H1 (cell line): ENCODE measurements around the gene BCAS3.

Experiments
- EP300 ChIP-seq, 2 experiments: IDR thresholded peaks; 1 replicate in 1 of 2; 2 replicates in 1 of 2; pipeline ENCODE4 v1.6.1; 2011 to 2012; ENCODE audit warnings: low read depth in 2 of 2, low read length in 2 of 2, mild to moderate bottlenecking in 2 of 2, borderline replicate concordance in 1 of 2, inconsistent platforms in 1 of 2, moderate library complexity in 1 of 2
- FOSL1 ChIP-seq: IDR thresholded peaks from 2 replicates; pipeline ENCODE4 v1.6.1; 2011; ENCODE audit warnings: mild to moderate bottlenecking, low read depth, low read length, moderate library complexity; ENCODE audit not compliant: insufficient read depth
- JUN ChIP-seq: IDR thresholded peaks from 2 replicates; pipeline ENCODE4 v1.6.1; 2011; ENCODE audit warnings: low read depth, mild to moderate bottlenecking, improper control_type of control experiment, low read length
- JUND ChIP-seq: IDR thresholded peaks from 2 replicates; pipeline ENCODE4 v1.6.1; 2011; ENCODE audit warnings: mild to moderate bottlenecking, improper control_type of control experiment, low read length
- MAFK ChIP-seq: IDR thresholded peaks from 2 replicates; pipeline ENCODE4 v1.6.1; 2012; ENCODE audit warnings: low read depth, mild to moderate bottlenecking, improper control_type of control experiment, low read length
- MAX ChIP-seq: IDR thresholded peaks from 2 replicates; pipeline ENCODE4 v1.6.1; 2012; ENCODE audit warnings: inconsistent platforms
- POLR2A ChIP-seq, 2 experiments: IDR thresholded peaks; 1 replicate in 1 of 2; 2 replicates in 1 of 2; pipeline ENCODE4 v1.6.1; 2011; ENCODE audit warnings: low read depth in 2 of 2, low read length in 2 of 2, mild to moderate bottlenecking in 2 of 2; ENCODE audit errors: control extremely low read depth in 1 of 2
- RAD21 ChIP-seq, 2 experiments: IDR thresholded peaks in 1 of 2; conservative IDR thresholded peaks in 1 of 2; 2 replicates each; pipeline ENCODE4 v1.6.1; 2011; ENCODE audit warnings: low read depth in 2 of 2, low read length in 2 of 2, improper control_type of control experiment in 1 of 2, inconsistent platforms in 1 of 2, mild to moderate bottlenecking in 1 of 2, moderate library complexity in 1 of 2
- TAF7 ChIP-seq: optimal IDR thresholded peaks from 2 replicates; pipeline ENCODE3; 2011; ENCODE audit warnings: low read depth, mild to moderate bottlenecking, inconsistent platforms, low read length, moderate library complexity, borderline replicate concordance
- TCF12 ChIP-seq: IDR thresholded peaks from 2 replicates; pipeline ENCODE4 v1.6.1; 2011; ENCODE audit warnings: low read depth, mild to moderate bottlenecking, low read length
- YY1 ChIP-seq: IDR thresholded peaks from 2 replicates; pipeline ENCODE4 v1.6.1; 2011; ENCODE audit warnings: low read depth, mild to moderate bottlenecking, low read length
- TF ChIP-seq, protein P1 (sequence below), 3 experiments: IDR thresholded peaks; 1 replicate in 2 of 3; 2 replicates in 1 of 3; pipeline versions ENCODE4 v1.5.1 to v1.6.1; 2011; ENCODE audit warnings: low read length in 3 of 3, mild to moderate bottlenecking in 3 of 3, inconsistent platforms in 2 of 3, low read depth in 1 of 3, moderate library complexity in 1 of 3; ENCODE audit not compliant: insufficient read depth in 1 of 3; ENCODE audit errors: control extremely low read depth in 1 of 3

GRCh38 chr17:61419496-61420046, 741.9 kb downstream of the BCAS3 start:
- TF ChIP-seq JUN, result no peak
- TF ChIP-seq TAF7, result no peak
- no peak for TF ChIP-seq YY1
- no peak for TF ChIP-seq RAD21 (IDR thresholded peaks at IDR 0.05 in 1 of 2, conservative IDR thresholded peaks at IDR 0.05 in 1 of 2; ENCODE audit: low read depth in 2 of 2, low read length in 2 of 2)
- TF ChIP-seq EP300 (IDR thresholded peaks at IDR 0.05; ENCODE audit: borderline replicate concordance in 1 of 2, low read depth in 2 of 2, low read length in 2 of 2), result no peak
- TF ChIP-seq, protein P1, sequence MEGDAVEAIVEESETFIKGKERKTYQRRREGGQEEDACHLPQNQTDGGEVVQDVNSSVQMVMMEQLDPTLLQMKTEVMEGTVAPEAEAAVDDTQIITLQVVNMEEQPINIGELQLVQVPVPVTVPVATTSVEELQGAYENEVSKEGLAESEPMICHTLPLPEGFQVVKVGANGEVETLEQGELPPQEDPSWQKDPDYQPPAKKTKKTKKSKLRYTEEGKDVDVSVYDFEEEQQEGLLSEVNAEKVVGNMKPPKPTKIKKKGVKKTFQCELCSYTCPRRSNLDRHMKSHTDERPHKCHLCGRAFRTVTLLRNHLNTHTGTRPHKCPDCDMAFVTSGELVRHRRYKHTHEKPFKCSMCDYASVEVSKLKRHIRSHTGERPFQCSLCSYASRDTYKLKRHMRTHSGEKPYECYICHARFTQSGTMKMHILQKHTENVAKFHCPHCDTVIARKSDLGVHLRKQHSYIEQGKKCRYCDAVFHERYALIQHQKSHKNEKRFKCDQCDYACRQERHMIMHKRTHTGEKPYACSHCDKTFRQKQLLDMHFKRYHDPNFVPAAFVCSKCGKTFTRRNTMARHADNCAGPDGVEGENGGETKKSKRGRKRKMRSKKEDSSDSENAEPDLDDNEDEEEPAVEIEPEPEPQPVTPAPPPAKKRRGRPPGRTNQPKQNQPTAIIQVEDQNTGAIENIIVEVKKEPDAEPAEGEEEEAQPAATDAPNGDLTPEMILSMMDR (IDR thresholded peaks at IDR 0.05; ENCODE audit: control extremely low read depth in 1 of 3, insufficient read depth in 1 of 3, low read depth in 1 of 3, low read length in 3 of 3), result no peak
- no peak for TF ChIP-seq POLR2A (IDR thresholded peaks at IDR 0.05; ENCODE audit: control extremely low read depth in 1 of 2, low read depth in 2 of 2, low read length in 2 of 2)
- TF ChIP-seq MAX, result no peak
- no peak for TF ChIP-seq JUND
- no peak for TF ChIP-seq FOSL1
- TF ChIP-seq MAFK, result no peak
- no peak for TF ChIP-seq TCF12
